Neural progenitor cell (in vitro differentiated cells): Measurements from ENCODE around the gene LAMTOR5. TPM values are rescaled to one million over a fixed set of nuclear protein-coding genes. Genes with fewer than 3 reads are reported as not detected.

Source experiments
- DNase-seq: peaks from one replicate; pipeline ENCODE4 v3.0.0-alpha.2; 2016; ENCODE audit warnings: low spot score
- H2AFZ ChIP-seq: fragments of 200-600 bp; sonication (generic); replicated peaks from 2 replicates; pipeline ENCODE4 v1.6.1; 2016; ENCODE audit warnings: antibody characterized with exemption
- H3F3A ChIP-seq: fragments of 200-600 bp; sonication (generic); 2 replicates; pipeline ENCODE4 v1.6.1; 2016; ENCODE audit warnings: antibody characterized with exemption, low read depth
- H3K27ac ChIP-seq: fragments of 200-600 bp; sonication (generic); 2 replicates; pipeline ENCODE4 v1.5.1; 2016; ENCODE audit warnings: mild to moderate bottlenecking
- H3K27me3 ChIP-seq: fragments of 200-600 bp; sonication (generic); 2 replicates; pipeline ENCODE4 v1.6.1; 2016; ENCODE audit warnings: mild to moderate bottlenecking, moderate library complexity
- H3K36me3 ChIP-seq: fragments of 200-600 bp; sonication (generic); 2 replicates; pipeline ENCODE4 v1.5.1; 2016
- H3K4me1 ChIP-seq: fragments of 200-600 bp; sonication (generic); 2 replicates; pipeline ENCODE4 v1.6.1; 2016; ENCODE audit warnings: mixed run types
- H3K4me2 ChIP-seq: fragments of 200-600 bp; sonication (generic); 2 replicates; pipeline ENCODE4 v1.6.1; 2016
- H3K4me3 ChIP-seq: fragments of 200-600 bp; sonication (generic); 2 replicates; pipeline ENCODE4 v1.5.1; 2016
- H3K79me2 ChIP-seq: fragments of 200-600 bp; sonication (generic); 2 replicates; pipeline ENCODE4 v1.6.1; 2016; ENCODE audit warnings: low read depth
- H3K9ac ChIP-seq: fragments of 200-600 bp; sonication (generic); 2 replicates; pipeline ENCODE4 v1.6.1; 2016
- H3K9me3 ChIP-seq: fragments of 200-600 bp; sonication (generic); 2 replicates; pipeline ENCODE4 v1.5.1; 2016; ENCODE audit warnings: low read depth
- H4K20me1 ChIP-seq: fragments of 200-600 bp; sonication (generic); 2 replicates; pipeline ENCODE4 v1.6.1; 2016; ENCODE audit warnings: low read depth
- H3K27ac Mint-ChIP-seq: 3 replicates; pipeline ENCODE4 v1.8.0; 2021; ENCODE audit warnings: mixed read lengths
- H3K27me3 Mint-ChIP-seq: 2 replicates; pipeline ENCODE4 v1.8.0; 2022; ENCODE audit warnings: low read depth, mild to moderate bottlenecking, inconsistent platforms, moderate library complexity, mixed read lengths; ENCODE audit not compliant: insufficient read depth
- H3K36me3 Mint-ChIP-seq: 3 replicates; pipeline ENCODE4 v1.8.0; 2021; ENCODE audit warnings: mixed read lengths
- H3K4me1 Mint-ChIP-seq: 3 replicates; pipeline ENCODE4 v1.8.0; 2021; ENCODE audit warnings: mixed read lengths
- H3K4me3 Mint-ChIP-seq: 3 replicates; pipeline ENCODE4 v1.8.0; 2021; ENCODE audit warnings: mild to moderate bottlenecking, moderate library complexity, mixed read lengths
- H3K9me3 Mint-ChIP-seq: 3 replicates; pipeline ENCODE4 v1.8.0; 2020; ENCODE audit warnings: mixed read lengths
- EZH2 ChIP-seq: fragments of 200-600 bp; sonication (generic); IDR thresholded peaks from 2 replicates; pipeline ENCODE4 v1.6.1; 2017; ENCODE audit warnings: antibody characterized with exemption, mild to moderate bottlenecking, moderate library complexity
- total RNA-seq: library from RNA; depleted of rRNA; stranded (reverse); fragments of >200 nt; gene quantifications from 2 replicates; pipeline ENCODE4 v1.2.3, GENCODE V29; 2015; ENCODE audit warnings: low replicate concordance

LAMTOR5 gene
- total RNA-seq, 1 donor from 2014 or later: 46.8 TPM

GRCh38 chr1:110355321-110355720, 52.2 kb downstream of the LAMTOR5 start:
- Histone ChIP-seq H3K4me3 (no peak overlapping the region), H4K20me1 (peaks cover 92% of the 10 kb centered on the region), H3K27ac (no peak overlapping the region), H3K36me3 (peaks cover 26% of the 10 kb centered on the region), H3K9me3 (no peaks in the 10 kb centered on the region), H3K4me1 (peaks cover 8% of the 10 kb centered on the region), H3F3A (no peaks in the 10 kb centered on the region), H3K9ac (no peak overlapping the region), H2AFZ (no peak overlapping the region), H3K27me3 (no peaks in the 10 kb centered on the region), H3K4me2 (no peak overlapping the region), H3K79me2 (peaks cover 100% of the 10 kb centered on the region)
- Mint-ChIP-seq H3K27me3 (no peaks in the 10 kb centered on the region), H3K27ac (no peak overlapping the region), H3K4me3 (no peak overlapping the region), H3K4me1 (peaks cover 13% of the 10 kb centered on the region), H3K36me3 (peaks cover 8% of the 10 kb centered on the region), H3K9me3 (no peaks in the 10 kb centered on the region)
- DNase-seq: no peak
- no peak for TF ChIP-seq EZH2

Other genes starting within 250 kb of the LAMTOR5 start
- 1.3 and 2.0 TPM in 2 replicates for gene KCNC4, start 197.4 kb downstream of the LAMTOR5 start, total RNA-seq
- gene RBM15, start 68.3 kb downstream of the LAMTOR5 start, total RNA-seq: 66.9 and 83.7 TPM in 2 replicates
- gene SLC16A4, start 16.7 kb downstream of the LAMTOR5 start, total RNA-seq: 0.28 and 0.56 TPM in 2 replicates
- gene PROK1, start 43.5 kb upstream of the LAMTOR5 start, total RNA-seq: 0.12 TPM in 1 of 2 replicates, not detected in the other
- gene KCNA10, start 111.5 kb upstream of the LAMTOR5 start, total RNA-seq: not detected in 2 replicates
- gene KCNA2, start 198.7 kb upstream of the LAMTOR5 start, total RNA-seq: 0.04 and 0.09 TPM in 2 replicates